SK-MEL-5 (cell line): ENCODE data around the gene RPS6KA2. TPM values are rescaled to one million over a fixed set of nuclear protein-coding genes. Genes with fewer than 3 reads are reported as not detected.

ENCODE experiments used
- DNase-seq: peaks from one replicate; pipeline ENCODE4 v3.0.0-alpha.2; 2016; ENCODE audit warnings: low read depth, low spot score
- in situ Hi-C: cut with HindIII; loops from 2 replicates; pipeline ENCODE4 v1.10.0; 2016; ENCODE audit warnings: low sequenced_read_pairs, high pct_unique_total_duplicates, low pct_unique_long_range_greater_than_20kb
- total RNA-seq: library from RNA; depleted of rRNA; stranded (reverse); fragments of >200 nt; shearing (Covaris generic); gene quantifications from 2 replicates; pipeline ENCODE4 v1.2.3, GENCODE V29; 2014

Gene RPS6KA2
- total RNA-seq, 1 experiment from 2014 or later = 2.1 TPM

GRCh38 chr6:166572370-166573261 is 54.4 kb downstream of the RPS6KA2 start:
- in situ Hi-C loops = no loop called here
- DNase-seq = no peak

GRCh38 chr6:166570929-166571713 is 55.9 kb downstream of the RPS6KA2 start:
- DNase-seq = no peak

GRCh38 chr6:166569206-166569605 is 57.8 kb downstream of the RPS6KA2 start:
- in situ Hi-C loops = no loop called here
- DNase-seq = no peak

More at GRCh38 chr6:166570929-166571713, 55.9 kb downstream of the RPS6KA2 start:
- in situ Hi-C loops = no loop called here

GRCh38 chr6:166567813-166568212 is 59.2 kb downstream of the RPS6KA2 start:
- in situ Hi-C loops = no loop called here
- no peak for DNase-seq

GRCh38 chr6:166567107-166567506 is 59.9 kb downstream of the RPS6KA2 start:
- in situ Hi-C loops = no loop called here
- DNase-seq = no peak

GRCh38 chr6:166566026-166567011 is 60.7 kb downstream of the RPS6KA2 start:
- no peak for DNase-seq
- in situ Hi-C loops = no loop called here

GRCh38 chr6:166565084-166565967 is 61.7 kb downstream of the RPS6KA2 start:
- in situ Hi-C loops = no loop called here
- DNase-seq = no peak

GRCh38 chr6:166563805-166564204 is 63.2 kb downstream of the RPS6KA2 start:
- no peak for DNase-seq
- in situ Hi-C loops = no loop called here

- no peak for DNase-seq
- in situ Hi-C loops = no loop called here
Measured at GRCh38 chr6:166563200-166563599, 63.9 kb downstream of the RPS6KA2 start.

- no peak for DNase-seq
- in situ Hi-C loops = no loop called here
Measured at GRCh38 chr6:166562726-166563125, 64.3 kb downstream of the RPS6KA2 start.

- in situ Hi-C loops = no loop called here
- DNase-seq = no peak
Measured at GRCh38 chr6:166561771-166562359, 65.2 kb downstream of the RPS6KA2 start.

- in situ Hi-C loops = no loop called here
- DNase-seq = no peak
Measured at GRCh38 chr6:166560222-166560621, 66.8 kb downstream of the RPS6KA2 start.

- in situ Hi-C loops = no loop called here
- no peak for DNase-seq
Measured at GRCh38 chr6:166559662-166560061, 67.4 kb downstream of the RPS6KA2 start.

GRCh38 chr6:166559211-166559610 is 67.8 kb downstream of the RPS6KA2 start:
- in situ Hi-C loops = no loop called here
- DNase-seq = no peak

- in situ Hi-C loops = no loop called here
- no peak for DNase-seq
Measured at GRCh38 chr6:166558156-166559005, 68.7 kb downstream of the RPS6KA2 start.
